Neural cell (in vitro differentiated cells): Measurements from ENCODE around the gene PIK3R6. TPM values are rescaled to one million over a fixed set of nuclear protein-coding genes. Genes with fewer than 3 reads are reported as not detected.

ENCODE experiments used
- H2AFZ ChIP-seq: fragments of 200-600, 300-800 bp; sonication (generic), shearing (Covaris generic); 2 replicates; pipeline ENCODE4 v1.6.0; 2014; ENCODE audit warnings: low read depth, mild to moderate bottlenecking, antibody characterized with exemption, low read length, moderate library complexity
- H3F3A ChIP-seq: fragments of 200-600 bp; shearing (Covaris generic); 2 replicates; pipeline ENCODE4 v1.6.1; 2016; ENCODE audit warnings: mild to moderate bottlenecking, moderate library complexity, mixed read lengths, antibody characterized with exemption, low read length; ENCODE audit not compliant: insufficient read depth, poor library complexity, severe bottlenecking
- H3K27ac ChIP-seq: fragments of 200-600, 300-800 bp; sonication (generic), shearing (Covaris generic); 2 replicates; pipeline ENCODE4 v1.5.1; 2014; ENCODE audit warnings: mild to moderate bottlenecking, low read length, moderate library complexity
- H3K27me3 ChIP-seq: fragments of 300-800, 200-600 bp; sonication (generic), shearing (Covaris generic); 2 replicates; pipeline ENCODE4 v1.6.0; 2014; ENCODE audit warnings: mild to moderate bottlenecking, low read depth, low read length, moderate library complexity; ENCODE audit not compliant: insufficient read depth
- H3K36me3 ChIP-seq: fragments of 300-800, 200-600 bp; sonication (generic), shearing (Covaris generic); 2 replicates; pipeline ENCODE4 v1.5.1; 2014; ENCODE audit warnings: mild to moderate bottlenecking, antibody characterized with exemption, low read length, moderate library complexity; ENCODE audit not compliant: insufficient read depth
- H3K4me2 ChIP-seq: fragments of 300-800, 200-600 bp; sonication (generic), shearing (Covaris generic); 2 replicates; pipeline ENCODE4 v1.6.0; 2014; ENCODE audit warnings: mild to moderate bottlenecking, low read length
- H3K4me3 ChIP-seq: fragments of 300-800, 200-600 bp; sonication (generic), shearing (Covaris generic); 2 replicates; pipeline ENCODE4 v1.5.1; 2014; ENCODE audit warnings: mild to moderate bottlenecking, low read length, moderate library complexity
- H3K79me2 ChIP-seq: fragments of 200-600 bp; shearing (Covaris generic); replicated peaks from 2 replicates; pipeline ENCODE4 v1.6.0; 2014; ENCODE audit warnings: mild to moderate bottlenecking, low read length, moderate library complexity; ENCODE audit not compliant: insufficient read depth
- H3K9ac ChIP-seq: fragments of 300-800, 200-600 bp; sonication (generic), shearing (Covaris generic); 2 replicates; pipeline ENCODE4 v1.6.1; 2016; ENCODE audit warnings: mild to moderate bottlenecking, low read length, mixed read lengths
- H3K9me2 ChIP-seq: fragments of 200-600 bp; shearing (Covaris generic); 2 replicates; pipeline ENCODE4 v1.6.1; 2016; ENCODE audit warnings: mild to moderate bottlenecking, low read length, mixed read lengths; ENCODE audit not compliant: insufficient read depth
- H3K9me3 ChIP-seq: fragments of 200-600, 300-800 bp; sonication (generic), shearing (Covaris generic); 2 replicates; pipeline ENCODE4 v1.6.1; 2016; ENCODE audit warnings: mild to moderate bottlenecking, mixed run types, low read length, moderate library complexity, mixed read lengths
- H4K20me1 ChIP-seq: fragments of 200-600 bp; shearing (Covaris generic); 2 replicates; pipeline ENCODE4 v1.6.1; 2016; ENCODE audit warnings: mild to moderate bottlenecking, mixed run types; ENCODE audit not compliant: insufficient read depth
- CTCF ChIP-seq: fragments of 450-650 bp; IDR thresholded peaks from 2 replicates; pipeline ENCODE4 v1.5.1; 2014; ENCODE audit warnings: antibody characterized with exemption, mild to moderate bottlenecking, moderate library complexity; ENCODE audit not compliant: poor library complexity, severe bottlenecking
- EP300 ChIP-seq: fragments of 450-650 bp; conservative IDR thresholded peaks from 2 replicates; pipeline ENCODE4 v1.6.1; 2014; ENCODE audit warnings: antibody characterized with exemption, mild to moderate bottlenecking, moderate library complexity; ENCODE audit not compliant: poor library complexity, severe bottlenecking
- EZH2 ChIP-seq: fragments of 200-600, 300-800 bp; shearing (Covaris generic), sonication (generic); IDR thresholded peaks from 2 replicates; pipeline ENCODE4 v1.6.1; 2014; ENCODE audit warnings: antibody characterized with exemption, low read length, borderline replicate concordance, mild to moderate bottlenecking; ENCODE audit not compliant: insufficient read depth, poor library complexity, severe bottlenecking
- MXI1 ChIP-seq: fragments of 450-650 bp; conservative IDR thresholded peaks from 2 replicates; pipeline ENCODE4 v1.6.1; 2014; ENCODE audit warnings: antibody characterized with exemption, mild to moderate bottlenecking; ENCODE audit not compliant: poor library complexity, severe bottlenecking
- POLR2AphosphoS5 ChIP-seq: IDR thresholded peaks from 2 replicates; pipeline ENCODE4 v1.6.1; 2012
- RAD21 ChIP-seq: fragments of 450-650 bp; conservative IDR thresholded peaks from 2 replicates; pipeline ENCODE4 v1.6.1; 2014; ENCODE audit warnings: antibody characterized with exemption, mild to moderate bottlenecking, moderate library complexity
- REST ChIP-seq: IDR thresholded peaks from 2 replicates; pipeline ENCODE4 v1.6.1; 2012; ENCODE audit warnings: borderline replicate concordance
- SMC3 ChIP-seq: fragments of 450-650 bp; conservative IDR thresholded peaks from 2 replicates; pipeline ENCODE4 v1.6.1; 2014; ENCODE audit warnings: antibody characterized with exemption, mild to moderate bottlenecking, moderate library complexity; ENCODE audit not compliant: poor library complexity
- TAF1 ChIP-seq: IDR thresholded peaks from 2 replicates; pipeline ENCODE4 v1.6.1; 2012; ENCODE audit warnings: low read depth
- polyA plus RNA-seq: library from polyadenylated mRNA; depleted of rRNA; stranded (reverse); fragments of >200 nt; gene quantifications from 2 replicates; pipeline ENCODE4 v1.2.3, GENCODE V29; 2014

PIK3R6 gene
- polyA plus RNA-seq, 1 donor from 2014 or later: not detected

- no peak for TF ChIP-seq POLR2AphosphoS5
- no peak for TF ChIP-seq EP300
- TF ChIP-seq TAF1: no peak
- TF ChIP-seq RAD21: no peak
- no peak for TF ChIP-seq EZH2
- no peak for TF ChIP-seq REST
- no peak for TF ChIP-seq SMC3
- TF ChIP-seq MXI1: no peak
- TF ChIP-seq CTCF: no peak
- H3K27me3 ChIP-seq: no peaks in the 10 kb centered on the region
- H3K4me3 ChIP-seq: no peak overlapping the region
- H3K4me2 ChIP-seq: no peak overlapping the region
- no peak overlapping the region for H3K9ac ChIP-seq
- no peaks in the 10 kb centered on the region for H4K20me1 ChIP-seq
- H3K27ac ChIP-seq: no peak overlapping the region
- no peaks in the 10 kb centered on the region for H3K36me3 ChIP-seq
- H3K9me2 ChIP-seq: no peaks in the 10 kb centered on the region
- H3K79me2 ChIP-seq: no peaks in the 10 kb centered on the region
- H2AFZ ChIP-seq: no peak overlapping the region
- H3F3A ChIP-seq: no peaks in the 10 kb centered on the region
- no peaks in the 10 kb centered on the region for H3K9me3 ChIP-seq
These were observed 36.7 kb upstream of the PIK3R6 start for GRCh38 chr17:8904201-8904600.

- Histone ChIP-seq H4K20me1 (no peaks in the 10 kb centered on the region), H3K79me2 (no peaks in the 10 kb centered on the region), H3K27me3 (no peaks in the 10 kb centered on the region), H2AFZ (no peak overlapping the region), H3K36me3 (no peaks in the 10 kb centered on the region), H3K9ac (no peak overlapping the region), H3F3A (no peaks in the 10 kb centered on the region), H3K4me2 (no peak overlapping the region), H3K27ac (no peak overlapping the region), H3K9me3 (no peaks in the 10 kb centered on the region), H3K4me3 (no peak overlapping the region), H3K9me2 (no peaks in the 10 kb centered on the region)
- TF ChIP-seq POLR2AphosphoS5: no peak
These were observed 33.4 kb upstream of the PIK3R6 start for GRCh38 chr17:8900626-8901585.
